ENCODE results near the gene VPS37B.

Gene VPS37B

DNA sequence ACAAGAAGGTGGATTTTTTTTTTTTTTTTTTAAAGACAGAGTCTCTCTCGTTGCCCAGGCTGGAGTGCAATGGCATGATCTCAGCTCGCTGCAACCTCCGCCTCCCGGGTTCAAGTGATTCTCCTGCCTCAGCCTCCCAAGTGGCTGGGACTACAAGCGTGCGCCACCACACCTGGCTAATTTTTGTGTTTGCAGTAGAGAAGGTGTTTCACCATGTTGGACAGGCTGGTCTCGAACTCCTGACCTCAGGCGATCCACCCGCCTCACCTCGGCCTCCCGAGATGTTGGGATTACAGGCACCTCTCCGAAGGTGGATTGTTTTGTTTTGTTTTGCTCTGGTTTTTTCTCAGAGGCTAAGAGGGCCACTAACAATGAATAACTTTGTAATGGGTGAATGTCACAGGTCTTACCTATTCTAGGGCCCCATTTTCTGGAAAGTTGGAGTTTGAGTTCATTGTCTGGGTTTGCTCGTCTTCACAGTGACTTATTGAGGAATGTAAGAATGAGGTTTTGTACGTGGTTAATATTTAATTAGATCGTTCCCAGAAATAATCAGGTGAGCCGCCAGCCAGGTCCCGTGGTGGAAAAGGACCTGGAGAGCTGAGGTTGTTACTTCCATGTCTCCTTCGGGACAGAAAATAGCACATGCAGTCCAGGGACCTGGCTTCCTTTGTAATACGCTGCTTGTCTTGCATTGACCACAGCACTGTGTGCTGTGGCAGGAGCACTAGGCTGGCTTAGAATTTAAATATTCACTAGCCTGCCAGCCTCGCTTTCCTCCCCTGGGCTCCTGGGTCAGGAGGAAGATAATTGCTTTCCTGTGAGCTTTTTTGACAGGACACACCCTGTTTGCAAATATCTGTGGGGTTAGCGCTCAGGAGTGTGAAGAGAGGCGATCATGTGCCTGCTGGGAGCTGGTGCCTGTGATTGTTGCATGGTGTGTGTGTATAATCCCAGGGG, 58.3 kb downstream of the VPS37B start:
- DNase-seq: no peak

DNA sequence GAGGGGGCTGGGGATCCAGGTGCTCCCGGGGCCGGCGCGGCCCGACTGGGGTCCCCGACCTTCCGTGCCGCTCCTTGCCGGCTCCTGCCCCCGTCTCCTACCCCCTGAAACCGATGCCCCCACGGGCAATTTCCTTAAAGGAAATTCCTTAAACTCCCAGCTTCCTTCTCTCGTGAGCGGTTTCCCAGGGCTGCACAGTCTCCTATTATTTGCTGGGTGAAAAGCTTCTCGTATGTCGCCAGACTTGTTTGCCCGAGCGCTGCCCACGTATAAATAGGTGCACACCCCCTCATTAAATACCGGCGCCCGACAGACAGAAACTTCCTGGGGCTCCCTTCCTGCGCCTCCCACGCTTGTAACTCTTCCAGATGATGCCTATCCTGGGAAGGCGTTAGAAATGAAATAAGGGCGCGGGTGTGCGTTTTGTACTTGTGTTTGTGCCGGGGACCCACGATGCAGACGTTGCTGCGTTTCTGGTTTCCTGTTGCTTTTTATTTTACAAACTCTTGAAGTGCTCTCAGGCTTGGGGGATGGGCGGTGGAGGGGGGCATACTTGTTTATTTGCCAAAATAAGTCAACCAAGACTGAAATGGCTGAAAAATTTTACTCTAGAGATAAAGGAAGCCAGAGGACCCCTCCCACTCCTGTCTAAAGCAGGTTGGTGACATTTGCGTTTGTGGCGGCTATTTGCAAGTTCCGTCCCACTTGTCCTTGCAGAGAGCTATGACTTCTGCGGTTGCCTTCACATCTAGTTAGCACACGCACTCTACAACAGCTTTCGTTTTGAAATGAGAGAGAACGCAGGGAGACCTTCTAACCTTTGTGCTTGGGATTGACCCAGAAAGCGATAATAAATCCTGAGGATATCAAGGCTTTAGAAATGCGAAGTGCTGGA, 59.6 kb downstream of the VPS37B start:
- no peak for DNase-seq

DNA sequence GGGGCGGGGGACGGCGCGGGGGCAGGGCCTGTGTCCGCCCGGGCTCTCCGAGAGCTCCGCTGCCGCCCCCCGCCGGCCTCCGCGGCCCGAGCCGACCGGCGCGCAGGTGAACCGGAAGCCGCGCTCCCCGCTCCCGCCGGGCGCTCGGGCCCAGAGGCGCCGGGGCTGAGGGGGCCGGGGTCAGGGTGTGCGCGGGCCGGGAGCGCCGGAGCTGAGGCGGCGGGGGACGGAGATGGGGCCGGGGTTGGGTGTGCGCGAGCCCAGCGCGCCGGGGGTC, 60.2 kb downstream of the VPS37B start:
- no peak for DNase-seq

GRCh38 chr12:122834921-122835749, 60.8 kb downstream of the VPS37B start, which contains the start of gene HIP1R:
Gene HIP1R (plus strand): TSS chr12:122835457. CDS start chr12:122835551, 94 bp downstream.
- DNase-seq: no peak

DNA sequence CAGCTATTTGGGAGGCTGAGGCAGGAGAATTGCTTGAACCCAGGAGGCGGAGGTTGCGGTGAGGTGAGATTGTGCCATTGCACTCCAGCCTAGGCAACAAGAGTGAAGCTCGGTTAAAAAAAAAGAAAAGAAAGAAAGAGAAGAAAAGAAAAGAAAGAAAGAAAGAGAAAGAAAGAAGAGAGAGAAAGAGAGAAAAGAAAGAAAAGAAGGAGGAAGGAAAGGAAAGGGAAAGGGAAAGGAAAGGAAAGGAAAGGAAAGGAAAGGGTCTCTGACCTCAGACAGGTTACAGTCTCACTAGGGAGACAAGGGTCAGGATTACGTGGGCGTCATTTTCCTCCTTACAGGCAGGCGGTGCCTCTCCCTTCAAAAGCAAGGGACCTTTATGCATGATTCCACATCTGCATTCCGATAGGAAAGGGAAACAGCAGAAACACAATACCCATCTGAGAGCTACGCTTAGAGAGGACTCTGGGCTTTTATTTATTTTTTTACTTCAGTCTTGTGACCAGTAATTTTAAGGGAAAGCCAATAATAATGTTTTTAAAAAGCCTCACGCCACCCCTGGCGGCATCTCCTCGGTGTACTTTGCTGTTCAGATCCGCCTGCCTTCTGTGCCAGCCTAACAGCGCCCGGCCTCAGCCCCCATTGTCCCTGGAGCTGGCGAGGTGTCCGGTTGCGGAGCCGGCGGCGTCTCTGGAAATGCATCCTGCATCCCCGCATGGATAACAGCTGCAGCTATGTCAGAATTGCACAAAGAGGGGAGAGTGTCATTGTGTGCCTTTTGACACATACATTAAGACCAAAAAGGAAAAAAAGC, 61.6 kb downstream of the VPS37B start:
- DNase-seq: no peak

DNA sequence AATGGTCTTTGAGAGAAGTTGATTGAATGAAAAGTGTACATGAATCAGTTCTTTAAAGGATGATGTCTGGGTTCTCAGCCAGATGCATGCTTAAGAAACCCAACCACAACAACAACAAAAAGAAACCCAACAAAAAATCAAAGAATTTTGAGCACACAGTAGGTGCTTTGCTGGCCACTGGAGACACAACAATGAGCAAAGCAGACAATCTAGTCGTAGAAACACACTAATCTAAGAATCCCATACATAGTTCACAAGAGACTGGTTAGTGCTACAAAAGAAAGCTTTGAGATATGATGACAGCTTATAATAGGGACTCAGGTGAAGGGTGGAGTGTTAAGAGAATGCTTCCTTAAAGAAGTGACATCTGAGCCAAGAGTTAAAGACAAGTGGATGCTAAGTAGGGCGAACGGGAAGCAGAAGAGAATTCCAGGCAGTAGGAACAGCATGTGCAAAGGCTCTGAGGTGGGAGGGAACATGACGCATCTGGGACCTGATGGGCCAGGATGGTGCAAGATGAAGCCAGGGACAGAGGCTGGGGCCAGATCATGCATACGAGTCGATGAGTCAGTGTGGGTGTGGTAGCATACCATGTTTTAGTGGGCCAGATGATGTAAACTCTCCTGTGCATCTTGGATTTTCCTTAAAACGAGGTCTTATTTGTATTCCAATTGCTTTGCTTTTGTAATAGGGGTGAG, 65.3 kb downstream of the VPS37B start:
- DNase-seq: peak; percentile 73

DNA sequence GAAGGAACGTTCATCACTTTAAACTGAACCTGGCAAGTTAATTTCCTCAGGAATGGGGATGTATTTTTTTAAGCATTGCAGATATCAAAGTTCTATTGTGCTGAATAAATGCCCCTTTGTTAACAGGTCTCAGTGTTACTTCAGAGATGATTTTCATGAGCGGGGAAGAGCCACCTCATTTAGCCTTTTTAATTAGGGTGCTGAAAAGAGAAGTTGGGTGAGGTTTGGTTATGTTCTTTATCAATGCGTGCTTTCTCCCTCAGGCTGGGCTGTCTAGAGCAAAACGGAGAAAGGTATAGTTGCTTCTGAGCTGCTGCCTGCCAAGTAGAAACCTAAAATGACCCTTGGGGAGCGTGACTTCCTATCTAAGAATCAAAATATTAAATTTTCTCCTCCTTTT, 68.7 kb downstream of the VPS37B start:
- DNase-seq: no peak

DNA sequence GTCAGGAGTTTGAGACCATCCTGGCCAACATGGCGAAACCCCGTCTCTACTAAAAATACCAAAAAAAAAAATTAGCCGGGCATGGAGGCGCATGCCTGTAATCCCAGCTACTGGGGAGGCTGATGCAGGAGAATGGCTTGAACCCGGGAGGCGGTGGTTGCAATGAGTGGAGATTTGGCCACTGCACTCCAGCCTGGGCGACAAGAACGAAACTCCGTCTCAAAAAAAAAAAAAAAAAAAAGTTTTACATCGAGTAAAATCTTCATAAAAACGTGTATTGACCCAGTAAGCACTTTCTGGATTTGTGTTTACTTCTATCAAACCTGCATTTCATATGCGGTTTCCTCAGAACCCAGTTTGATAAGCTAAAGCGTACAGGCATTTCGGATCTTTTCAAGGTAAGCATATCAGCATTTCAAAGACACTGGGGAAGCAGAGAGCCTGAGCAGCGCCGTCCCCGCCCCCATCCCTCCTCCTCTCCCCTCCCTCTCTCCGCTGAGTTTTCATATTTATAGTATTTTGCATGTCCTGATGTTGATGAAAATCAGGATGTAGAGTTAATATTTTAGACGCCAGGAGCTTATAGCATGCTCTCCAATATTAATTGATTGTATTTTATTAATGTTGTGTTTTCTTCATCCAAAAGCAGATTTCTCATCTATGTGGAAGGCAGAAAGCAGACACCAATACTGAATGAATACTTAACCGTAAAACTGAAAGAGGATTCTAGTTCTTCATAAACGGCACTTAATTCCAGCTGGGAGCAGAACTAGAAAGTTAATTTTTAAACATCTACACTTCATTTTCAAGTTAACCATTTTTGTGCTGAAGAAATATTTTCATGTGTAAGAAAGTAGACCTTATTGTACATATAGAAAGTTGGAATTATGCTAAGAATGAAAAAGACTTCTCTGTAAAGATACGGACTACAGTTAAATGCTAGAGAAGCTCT, 69.9 kb downstream of the VPS37B start:
- no peak for DNase-seq

DNA sequence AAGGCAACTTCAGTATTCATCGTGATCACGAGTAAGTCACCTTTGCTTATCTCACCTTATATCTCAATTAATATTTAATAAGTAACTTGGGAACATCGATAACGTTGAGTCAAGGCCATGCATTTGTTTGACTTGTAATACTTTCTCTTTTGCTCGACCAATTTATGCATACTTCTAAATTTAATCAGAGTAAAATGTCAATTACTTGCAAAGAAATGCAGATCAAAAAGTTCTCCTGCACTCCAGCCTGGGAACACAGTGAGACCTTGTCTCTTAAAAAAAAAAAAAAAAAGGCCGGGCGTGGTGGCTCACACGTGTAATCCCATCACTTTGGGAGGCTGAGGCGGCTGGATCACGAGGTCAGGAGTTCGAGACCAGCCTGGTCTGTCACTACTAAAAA, 72.5 kb downstream of the VPS37B start:
- DNase-seq: no peak

DNA sequence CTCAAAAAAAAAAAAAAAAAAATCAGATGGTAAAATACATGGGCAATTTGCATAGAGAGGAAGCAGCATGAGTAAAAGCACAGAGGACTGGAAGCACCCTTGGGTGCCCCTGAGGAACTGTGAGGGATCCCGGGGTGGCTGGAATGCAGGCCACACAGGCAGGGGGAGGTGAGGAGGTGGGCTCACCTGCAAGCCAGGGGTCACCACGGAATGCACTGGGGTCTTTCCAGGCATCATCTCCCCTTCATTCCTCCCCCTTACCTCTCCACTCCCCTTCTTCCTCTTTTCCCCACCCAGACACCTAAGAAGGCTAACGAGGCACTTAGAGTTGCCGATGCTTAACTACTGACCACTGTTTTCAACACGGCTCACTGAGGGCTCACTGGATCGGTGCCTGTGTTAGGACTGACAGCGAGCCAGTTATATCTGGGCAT, 75.1 kb downstream of the VPS37B start:
- no peak for DNase-seq

DNA sequence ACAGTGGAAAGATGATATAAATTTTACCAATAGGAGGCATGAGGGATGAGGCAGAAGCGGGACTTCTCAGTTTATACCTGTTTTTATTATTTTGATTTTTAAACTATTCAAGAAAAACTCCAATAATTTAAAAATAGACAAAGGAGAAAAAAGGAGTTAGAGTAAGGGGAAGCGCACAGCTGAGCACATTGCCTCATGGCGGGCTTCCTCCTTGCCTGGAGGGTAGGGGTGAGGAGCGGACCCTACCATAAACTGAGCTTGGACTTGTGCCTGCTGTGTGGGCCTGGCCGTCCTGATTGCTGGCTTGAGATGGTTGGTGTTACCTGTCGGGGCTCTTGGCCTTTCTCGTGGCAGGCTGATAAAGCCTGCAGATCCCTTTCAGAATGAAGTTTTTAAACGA, 75.8 kb downstream of the VPS37B start:
- DNase-seq: no peak

- DNase-seq: no peak
Measured at GRCh38 chr12:122819209-122819785, 76.6 kb downstream of the VPS37B start.
